HL-60 (cell line): ENCODE data around the gene HSPA1L.
"Not testable (repeated sequence)": the region's sequence is repeated elsewhere in the genome, so short reads cannot be mapped to it uniquely, and the experiment has no call there.

Experiments
- DNase-seq, 2 experiments: peaks; one replicate each; pipeline ENCODE4 v3.0.0-alpha.2; 2010 to 2020; ENCODE audit warnings: low read depth in 1 of 2, low spot score in 1 of 2
- H3K27ac ChIP-seq: fragments of 250-450 bp; sonication (Bioruptor Pico); replicated peaks from 2 replicates; pipeline ENCODE4 v1.5.1; 2020; ENCODE audit warnings: mild to moderate bottlenecking, moderate library complexity
- H3K27me3 ChIP-seq: fragments of 250-450 bp; sonication (Bioruptor Pico); 2 replicates; pipeline ENCODE4 v1.5.1; 2021; ENCODE audit warnings: mild to moderate bottlenecking, moderate library complexity; ENCODE audit not compliant: insufficient read depth, poor library complexity, severe bottlenecking
- H3K4me3 ChIP-seq: replicated peaks from 2 replicates; pipeline ENCODE4 v1.5.1; 2011; ENCODE audit warnings: mild to moderate bottlenecking, control low read depth, low read length; ENCODE audit not compliant: insufficient read depth
- CTCF ChIP-seq: IDR thresholded peaks from one replicate; pipeline ENCODE4 v1.5.1; 2011; ENCODE audit warnings: low read length, control low read depth, inconsistent platforms; ENCODE audit not compliant: insufficient read depth
- GABPA ChIP-seq: IDR thresholded peaks from 2 replicates; pipeline ENCODE4 v1.6.1; 2012; ENCODE audit warnings: low read depth
- POLR2AphosphoS5 ChIP-seq: IDR thresholded peaks from 2 replicates; pipeline ENCODE4 v1.6.1; 2012; ENCODE audit warnings: low read depth
- REST ChIP-seq: IDR thresholded peaks from 2 replicates; pipeline ENCODE4 v1.6.1; 2012; ENCODE audit warnings: low read depth; ENCODE audit not compliant: insufficient replicate concordance
- SPI1 ChIP-seq: IDR thresholded peaks from 2 replicates; pipeline ENCODE4 v1.6.1; 2012; ENCODE audit warnings: low read depth, mild to moderate bottlenecking, borderline replicate concordance

Gene HSPA1L

GRCh38 chr6:31796993-31797385 is 18.1 kb downstream of the HSPA1L start:
- Histone ChIP-seq H3K27ac (no peak overlapping the region), H3K27me3 (no peaks in the 10 kb centered on the region), H3K4me3 (no peak overlapping the region)
- TF ChIP-seq REST (no peak), CTCF (no peak), POLR2AphosphoS5 (no peak), GABPA (no peak), SPI1 (no peak)
- no peak for DNase-seq

- H3K27ac ChIP-seq: peak within 1 kb of the TSS; percentile 91
- peak; percentile 57 for TF ChIP-seq CTCF
- TF ChIP-seq SPI1: peak; percentile 57; the same call in 1 of the 2 replicates
- TF ChIP-seq POLR2AphosphoS5: peak; percentile 28
- TF ChIP-seq REST: peak; percentile 21
- TF ChIP-seq GABPA: no peak
- peak within 1 kb of the TSS; percentile 85 for H3K4me3 ChIP-seq
- H3K27me3 ChIP-seq: no peaks in the 10 kb centered on the region
- DNase-seq: peak; percentile 93 to 96
These were observed 19.3 kb downstream of the HSPA1L start, which contains the start of gene VARS1 for GRCh38 chr6:31795616-31796298. Gene VARS1, minus strand, starts transcription at chr6:31795752. Its CDS starts 535 bp downstream, at chr6:31795217.

GRCh38 chr6:31794866-31795615 is 20.0 kb downstream of the HSPA1L start:
- peak in 1 of 2 experiments; percentile 67 for DNase-seq
- Histone ChIP-seq H3K27me3 (no peaks in the 10 kb centered on the region), H3K4me3 (peak overlapping the region; percentile 85), H3K27ac (peak overlapping the region; percentile 91)
- TF ChIP-seq GABPA (no peak), POLR2AphosphoS5 (peak; percentile 24; the same call in 1 of the 2 replicates)

GRCh38 chr6:31794294-31794865 is 20.7 kb downstream of the HSPA1L start:
- Histone ChIP-seq H3K4me3 (peak overlapping the region; percentile 85), H3K27ac (peak overlapping the region; percentile 91), H3K27me3 (no peaks in the 10 kb centered on the region)
- TF ChIP-seq SPI1 (peak; percentile 20; the same call in 1 of the 2 replicates), GABPA (no peak)
- peak in 1 of 2 experiments; percentile 40 for DNase-seq

- peak overlapping the region; percentile 85 for H3K4me3 ChIP-seq
These were observed 21.2 kb downstream of the HSPA1L start for GRCh38 chr6:31793927-31794245.

More at GRCh38 chr6:31793927-31794245, 21.2 kb downstream of the HSPA1L start:
- not testable (repeated sequence) for DNase-seq, H3K27ac ChIP-seq, H3K27me3 ChIP-seq
